GM23338 (cell line): ENCODE data around the gene RNF213. TPM values are rescaled to one million over a fixed set of nuclear protein-coding genes. Genes with fewer than 3 reads are reported as not detected.

ENCODE experiments used
- ATAC-seq: fragments of 200-7000 bp; cut with Tn5 transposase; 3 replicates; pipeline ENCODE4 v1.9.1; 2020
- DNase-seq: peaks from one replicate; pipeline ENCODE4 v3.0.0-alpha.2; 2015; ENCODE audit warnings: low spot score
- H2AFZ ChIP-seq: fragments of 200-600 bp; sonication (generic); 2 replicates; pipeline ENCODE4 v1.8.0; 2016; ENCODE audit warnings: antibody characterized with exemption, mild to moderate bottlenecking, moderate library complexity
- H3F3A ChIP-seq: fragments of 200-600 bp; sonication (generic); replicated peaks from 2 replicates; pipeline ENCODE4 v1.8.0; 2017; ENCODE audit warnings: antibody characterized with exemption, mixed run types, low read depth
- H3K27ac ChIP-seq: fragments of 200-600 bp; sonication (generic); 2 replicates; pipeline ENCODE4 v1.6.1; 2016; ENCODE audit warnings: low read depth
- H3K27me3 ChIP-seq: fragments of 200-600 bp; sonication (generic); 2 replicates; pipeline ENCODE4 v1.8.0; 2016; ENCODE audit warnings: mild to moderate bottlenecking, mixed run types, moderate library complexity; ENCODE audit not compliant: insufficient read depth
- H3K36me3 ChIP-seq: fragments of 200-600 bp; sonication (generic); 2 replicates; pipeline ENCODE4 v1.8.0; 2016; ENCODE audit warnings: mild to moderate bottlenecking; ENCODE audit not compliant: insufficient read depth
- H3K4me1 ChIP-seq: fragments of 200-600 bp; sonication (generic); 2 replicates; pipeline ENCODE4 v1.8.0; 2016; ENCODE audit warnings: mild to moderate bottlenecking, moderate library complexity; ENCODE audit not compliant: insufficient read depth
- H3K4me2 ChIP-seq: fragments of 200-600 bp; sonication (generic); 2 replicates; pipeline ENCODE4 v1.7.1; 2017; ENCODE audit warnings: mixed run types
- H3K4me3 ChIP-seq: fragments of 200-600 bp; sonication (generic); 2 replicates; pipeline ENCODE4 v1.6.1; 2016; ENCODE audit warnings: mixed run types
- H3K79me2 ChIP-seq: fragments of 200-600 bp; sonication (generic); replicated peaks from 2 replicates; pipeline ENCODE4 v1.8.0; 2017; ENCODE audit warnings: mild to moderate bottlenecking; ENCODE audit not compliant: insufficient read depth
- H3K9me2 ChIP-seq: fragments of 200-600 bp; sonication (generic); 2 replicates; pipeline ENCODE4 v1.8.0; 2017; ENCODE audit not compliant: insufficient read depth
- H4K20me1 ChIP-seq: fragments of 200-600 bp; sonication (generic); replicated peaks from 2 replicates; pipeline ENCODE4 v1.8.0; 2017; ENCODE audit warnings: mild to moderate bottlenecking; ENCODE audit not compliant: insufficient read depth
- H3K27ac Mint-ChIP-seq: 2 replicates; pipeline ENCODE4 v1.8.0; 2020; ENCODE audit warnings: inconsistent platforms, mild to moderate bottlenecking, moderate library complexity, mixed read lengths
- H3K27me3 Mint-ChIP-seq: 3 replicates; pipeline ENCODE4 v1.8.0; 2022; ENCODE audit warnings: low read depth, mild to moderate bottlenecking, moderate library complexity, mixed read lengths, inconsistent platforms; ENCODE audit not compliant: insufficient read depth, poor library complexity
- H3K36me3 Mint-ChIP-seq: 3 replicates; pipeline ENCODE4 v1.8.0; 2021; ENCODE audit warnings: low read depth, mild to moderate bottlenecking, inconsistent platforms, moderate library complexity, mixed read lengths
- H3K4me1 Mint-ChIP-seq: 3 replicates; pipeline ENCODE4 v1.8.0; 2020; ENCODE audit warnings: mild to moderate bottlenecking, inconsistent platforms, mixed read lengths
- H3K4me3 Mint-ChIP-seq: 3 replicates; pipeline ENCODE4 v1.8.0; 2021; ENCODE audit warnings: moderate library complexity, mild to moderate bottlenecking, inconsistent platforms, mixed read lengths
- H3K9me3 Mint-ChIP-seq: 3 replicates; pipeline ENCODE4 v1.8.0; 2020; ENCODE audit warnings: moderate library complexity, mild to moderate bottlenecking, inconsistent platforms, mixed read lengths
- CREB1 ChIP-seq: fragments of 250-450 bp; sonication (Bioruptor Pico); IDR thresholded peaks from 2 replicates; pipeline ENCODE4 v1.5.0; 2020; ENCODE audit warnings: low read depth, mild to moderate bottlenecking, moderate library complexity
- ETS1 ChIP-seq: IDR thresholded peaks from 2 replicates; pipeline ENCODE4 v1.6.1; 2016; ENCODE audit warnings: antibody characterized with exemption
- EZH2 ChIP-seq: fragments of 200-600 bp; sonication (generic); IDR thresholded peaks from one replicate; pipeline ENCODE4 v1.8.0; 2017; ENCODE audit warnings: antibody characterized with exemption, mild to moderate bottlenecking, low read depth; ENCODE audit not compliant: unreplicated experiment
- JUNB ChIP-seq: IDR thresholded peaks from one replicate; pipeline ENCODE4 v1.6.1; 2016; ENCODE audit warnings: antibody characterized with exemption; ENCODE audit not compliant: unreplicated experiment
- ZNF462 ChIP-seq: fragments of 250-450 bp; sonication (Bioruptor Pico); IDR thresholded peaks from 2 replicates; pipeline ENCODE4 v1.5.0; 2020; ENCODE audit warnings: mild to moderate bottlenecking, moderate library complexity
- polyA plus RNA-seq: library from polyadenylated mRNA; unstranded; fragments of >200 nt; fragmentation: Nextera tagmentation; extraction: Ambion mirVana; gene quantifications from 2 replicates; pipeline ENCODE4 v1.2.1, GENCODE V29; 2016
- total RNA-seq: library from RNA; depleted of rRNA; stranded (reverse); fragments of >200 nt; shearing (Covaris generic); gene quantifications from 2 replicates; pipeline ENCODE4 v1.2.3, GENCODE V29; 2014

RNF213 gene
- total and polyA plus RNA-seq, 2 experiments from 2014 or later: 21.2 to 67.2 TPM

- no peak overlapping the region for H3K4me3 Mint-ChIP-seq
- no peak for DNase-seq
- H3K36me3 Mint-ChIP-seq: peaks cover 75% of the 10 kb centered on the region
- no peaks in the 10 kb centered on the region for H3K27me3 ChIP-seq
- H3K9me3 Mint-ChIP-seq: peaks cover 3% of the 10 kb centered on the region; the same call in 2 of the 3 replicates
- no peaks in the 10 kb centered on the region; the same call in 1 of the 2 replicates for H4K20me1 ChIP-seq
- H3K27ac ChIP-seq: no peak overlapping the region
- TF ChIP-seq CREB1 (CRISPR knock-in tag) (no peak), JUNB (no peak), ZNF462 (CRISPR knock-in tag) (no peak)
- H3F3A ChIP-seq: no peaks in the 10 kb centered on the region
- H3K27ac Mint-ChIP-seq: no peak overlapping the region
- H3K4me1 ChIP-seq: no peaks in the 10 kb centered on the region
- H3K4me3 ChIP-seq: no peak overlapping the region
- peaks cover 35% of the 10 kb centered on the region for H3K36me3 ChIP-seq
- H2AFZ ChIP-seq: no peak overlapping the region
- no peaks in the 10 kb centered on the region for H3K79me2 ChIP-seq
- no peaks in the 10 kb centered on the region for H3K9me2 ChIP-seq
- no peaks in the 10 kb centered on the region for H3K4me1 Mint-ChIP-seq
- no peak overlapping the region for H3K4me2 ChIP-seq
- peaks cover 8% of the 10 kb centered on the region for H3K27me3 Mint-ChIP-seq
- no peak for ATAC-seq
Observed at GRCh38 chr17:80296221-80296620, 35.6 kb downstream of the RNF213 start.

- Histone ChIP-seq H3K79me2 (no peaks in the 10 kb centered on the region), H3F3A (no peaks in the 10 kb centered on the region), H3K4me1 (no peaks in the 10 kb centered on the region), H3K27ac (no peak overlapping the region), H4K20me1 (no peaks in the 10 kb centered on the region; the same call in 1 of the 2 replicates), H3K36me3 (peaks cover 46% of the 10 kb centered on the region), H2AFZ (no peak overlapping the region), H3K27me3 (no peaks in the 10 kb centered on the region), H3K9me2 (0 out of 2 replicates have a peak, but pooled peaks cover 6% of the 10 kb centered on the region), H3K4me3 (no peak overlapping the region), H3K4me2 (no peak overlapping the region)
- Mint-ChIP-seq H3K4me3 (no peak overlapping the region), H3K27ac (no peak overlapping the region), H3K9me3 (peaks cover 9% of the 10 kb centered on the region; the same call in 2 of the 3 replicates), H3K4me1 (no peaks in the 10 kb centered on the region), H3K27me3 (peaks cover 8% of the 10 kb centered on the region), H3K36me3 (peaks cover 78% of the 10 kb centered on the region)
- DNase-seq: no peak
- no peak for ATAC-seq
- no peak for TF ChIP-seq EZH2
- no peak for TF ChIP-seq ETS1
Observed at GRCh38 chr17:80297996-80298560, 37.4 kb downstream of the RNF213 start.
